ENCODE measurements around the gene LCN12. TPM values are rescaled to one million over a fixed set of nuclear protein-coding genes. Genes with fewer than 3 reads are reported as not detected.

The LCN12 gene
- total and polyA plus RNA-seq, 2 donors (not counting 1 experiment from before 2014, with no cell fraction given): 0.17 TPM; not detected in 1

- TF ChIP-seq EZH2 (IDR thresholded peaks at IDR 0.05; ENCODE audit: low read length, missing control alignments) (no peak), CTCF (conservative IDR thresholded peaks at IDR 0.05 in 1 of 2, IDR thresholded peaks at IDR 0.05 in 1 of 2; ENCODE audit: low read depth in 1 of 2, low read length in 2 of 2) (no peak)
- H3K36me3 ChIP-seq (ENCODE audit: control insufficient read depth, insufficient read depth, low read length): no peaks in the 10 kb centered on the region
- H3K9ac ChIP-seq (ENCODE audit: insufficient read depth, low read length): no peak overlapping the region
- H2AFZ ChIP-seq (ENCODE audit: low read length): no peak overlapping the region
- no peak overlapping the region for H3K27ac ChIP-seq (ENCODE audit: insufficient read depth, low read length)
- H3K4me2 ChIP-seq (ENCODE audit: extremely low read depth, insufficient read depth, low read length): no peak overlapping the region
- H3K4me1 ChIP-seq (ENCODE audit: control insufficient read depth, extremely low read depth, insufficient read depth, low read length): no peaks in the 10 kb centered on the region
- no peak overlapping the region for H3K4me3 ChIP-seq (replicated peaks in 1 of 4; ENCODE audit: control extremely low read depth in 1 of 4, insufficient read depth in 1 of 4, low read depth in 3 of 4, low read length in 4 of 4)
- H3K79me2 ChIP-seq (ENCODE audit: control insufficient read depth, insufficient read depth, low read length): no peaks in the 10 kb centered on the region
- peaks cover 4% of the 10 kb centered on the region for H3K27me3 ChIP-seq (ENCODE audit: control insufficient read depth, insufficient read depth, low read length)
- DNase-seq (ENCODE audit: low read depth in 2 of 2): no peak
- no peaks in the 10 kb centered on the region for H3K9me3 ChIP-seq (ENCODE audit: control insufficient read depth, insufficient read depth, low read depth, low read length)
- no peaks in the 10 kb centered on the region for H4K20me1 ChIP-seq (ENCODE audit: control insufficient read depth, extremely low read depth, insufficient read depth, low read length)
These were observed 18.3 kb downstream of the LCN12 start for GRCh38 chr9:136970361-136970760.

GRCh38 chr9:136971746-136972145 lies 19.7 kb downstream of the LCN12 start:
- Histone ChIP-seq H3K36me3 (ENCODE audit: control insufficient read depth, insufficient read depth, low read length) (no peaks in the 10 kb centered on the region), H2AFZ (ENCODE audit: low read length) (no peak overlapping the region), H3K27ac (ENCODE audit: insufficient read depth, low read length) (no peak overlapping the region), H3K9me3 (ENCODE audit: control insufficient read depth, insufficient read depth, low read depth, low read length) (no peaks in the 10 kb centered on the region), H3K27me3 (ENCODE audit: control insufficient read depth, insufficient read depth, low read length) (no peaks in the 10 kb centered on the region), H3K9ac (ENCODE audit: insufficient read depth, low read length) (no peak overlapping the region), H3K4me3 (replicated peaks in 1 of 4; ENCODE audit: control extremely low read depth in 1 of 4, insufficient read depth in 1 of 4, low read depth in 3 of 4, low read length in 4 of 4) (no peak overlapping the region), H3K79me2 (ENCODE audit: control insufficient read depth, insufficient read depth, low read length) (no peaks in the 10 kb centered on the region), H3K4me2 (ENCODE audit: extremely low read depth, insufficient read depth, low read length) (no peak overlapping the region), H4K20me1 (ENCODE audit: control insufficient read depth, extremely low read depth, insufficient read depth, low read length) (no peaks in the 10 kb centered on the region), H3K4me1 (ENCODE audit: control insufficient read depth, extremely low read depth, insufficient read depth, low read length) (no peaks in the 10 kb centered on the region)
- no peak for DNase-seq (ENCODE audit: low read depth in 2 of 2)
- TF ChIP-seq CTCF (conservative IDR thresholded peaks at IDR 0.05 in 1 of 2, IDR thresholded peaks at IDR 0.05 in 1 of 2; ENCODE audit: low read depth in 1 of 2, low read length in 2 of 2): no peak

GRCh38 chr9:136972335-136972734 lies 20.3 kb downstream of the LCN12 start:
- TF ChIP-seq EZH2 (IDR thresholded peaks at IDR 0.05; ENCODE audit: low read length, missing control alignments) (no peak), CTCF (conservative IDR thresholded peaks at IDR 0.05 in 1 of 2, IDR thresholded peaks at IDR 0.05 in 1 of 2; ENCODE audit: low read depth in 1 of 2, low read length in 2 of 2) (no peak)
- DNase-seq (ENCODE audit: low read depth in 2 of 2): no peak
- Histone ChIP-seq H3K4me2 (ENCODE audit: extremely low read depth, insufficient read depth, low read length) (no peak overlapping the region), H3K27ac (ENCODE audit: insufficient read depth, low read length) (no peak overlapping the region), H4K20me1 (ENCODE audit: control insufficient read depth, extremely low read depth, insufficient read depth, low read length) (no peaks in the 10 kb centered on the region), H3K9ac (ENCODE audit: insufficient read depth, low read length) (no peak overlapping the region), H3K79me2 (ENCODE audit: control insufficient read depth, insufficient read depth, low read length) (no peaks in the 10 kb centered on the region), H3K27me3 (ENCODE audit: control insufficient read depth, insufficient read depth, low read length) (no peaks in the 10 kb centered on the region), H3K4me1 (ENCODE audit: control insufficient read depth, extremely low read depth, insufficient read depth, low read length) (no peaks in the 10 kb centered on the region), H2AFZ (ENCODE audit: low read length) (no peak overlapping the region), H3K36me3 (ENCODE audit: control insufficient read depth, insufficient read depth, low read length) (no peaks in the 10 kb centered on the region), H3K4me3 (replicated peaks in 1 of 4; ENCODE audit: control extremely low read depth in 1 of 4, insufficient read depth in 1 of 4, low read depth in 3 of 4, low read length in 4 of 4) (no peak overlapping the region), H3K9me3 (ENCODE audit: control insufficient read depth, insufficient read depth, low read depth, low read length) (no peaks in the 10 kb centered on the region)
